ENCODE measurements around the gene EMC8.

EMC8 gene

DNA sequence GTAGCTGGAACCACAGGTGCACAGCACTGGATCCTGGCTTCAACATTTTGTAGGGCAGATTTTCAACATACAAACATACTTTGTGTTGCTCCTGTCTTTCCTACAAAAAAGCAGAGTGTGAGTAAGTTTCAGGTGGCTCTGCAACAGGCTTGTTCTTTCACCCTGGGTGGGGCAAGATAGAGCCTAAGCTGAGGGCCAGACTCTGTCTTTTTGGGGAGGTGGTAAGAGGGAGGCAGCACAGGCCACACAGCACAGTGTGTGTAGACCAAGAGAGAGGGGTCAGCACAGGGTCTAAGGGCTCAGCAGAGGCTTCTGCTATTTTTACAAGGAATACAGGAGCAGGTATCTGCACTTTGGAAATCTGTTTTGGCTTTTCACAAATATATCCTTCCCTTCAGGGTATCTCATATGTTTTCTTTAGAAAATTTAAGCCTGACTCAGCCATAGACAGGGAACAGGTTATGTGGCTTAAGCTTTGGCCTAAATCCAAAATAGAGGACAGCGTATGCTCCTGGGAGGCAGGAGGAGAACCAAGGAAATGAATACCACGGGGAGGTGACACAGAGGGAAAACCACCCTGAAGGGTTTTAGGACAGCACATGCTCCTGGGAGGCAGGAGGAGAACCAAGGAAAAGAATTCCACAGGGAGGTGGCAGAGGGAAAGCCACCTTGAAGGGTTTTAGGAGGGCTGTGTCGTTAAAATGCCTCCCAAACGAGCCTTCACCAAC, 21.6 kb downstream of the EMC8 start:
- H3K4me3 ChIP-seq (ENCODE audit: low read depth, low read length) = no peak overlapping the region
- DNase-seq (ENCODE audit: low read depth) = no peak
- TF ChIP-seq, protein P1, sequence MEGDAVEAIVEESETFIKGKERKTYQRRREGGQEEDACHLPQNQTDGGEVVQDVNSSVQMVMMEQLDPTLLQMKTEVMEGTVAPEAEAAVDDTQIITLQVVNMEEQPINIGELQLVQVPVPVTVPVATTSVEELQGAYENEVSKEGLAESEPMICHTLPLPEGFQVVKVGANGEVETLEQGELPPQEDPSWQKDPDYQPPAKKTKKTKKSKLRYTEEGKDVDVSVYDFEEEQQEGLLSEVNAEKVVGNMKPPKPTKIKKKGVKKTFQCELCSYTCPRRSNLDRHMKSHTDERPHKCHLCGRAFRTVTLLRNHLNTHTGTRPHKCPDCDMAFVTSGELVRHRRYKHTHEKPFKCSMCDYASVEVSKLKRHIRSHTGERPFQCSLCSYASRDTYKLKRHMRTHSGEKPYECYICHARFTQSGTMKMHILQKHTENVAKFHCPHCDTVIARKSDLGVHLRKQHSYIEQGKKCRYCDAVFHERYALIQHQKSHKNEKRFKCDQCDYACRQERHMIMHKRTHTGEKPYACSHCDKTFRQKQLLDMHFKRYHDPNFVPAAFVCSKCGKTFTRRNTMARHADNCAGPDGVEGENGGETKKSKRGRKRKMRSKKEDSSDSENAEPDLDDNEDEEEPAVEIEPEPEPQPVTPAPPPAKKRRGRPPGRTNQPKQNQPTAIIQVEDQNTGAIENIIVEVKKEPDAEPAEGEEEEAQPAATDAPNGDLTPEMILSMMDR (IDR thresholded peaks at IDR 0.05; ENCODE audit: insufficient read depth, low read depth, low read length, missing control alignments) = no peak

DNA sequence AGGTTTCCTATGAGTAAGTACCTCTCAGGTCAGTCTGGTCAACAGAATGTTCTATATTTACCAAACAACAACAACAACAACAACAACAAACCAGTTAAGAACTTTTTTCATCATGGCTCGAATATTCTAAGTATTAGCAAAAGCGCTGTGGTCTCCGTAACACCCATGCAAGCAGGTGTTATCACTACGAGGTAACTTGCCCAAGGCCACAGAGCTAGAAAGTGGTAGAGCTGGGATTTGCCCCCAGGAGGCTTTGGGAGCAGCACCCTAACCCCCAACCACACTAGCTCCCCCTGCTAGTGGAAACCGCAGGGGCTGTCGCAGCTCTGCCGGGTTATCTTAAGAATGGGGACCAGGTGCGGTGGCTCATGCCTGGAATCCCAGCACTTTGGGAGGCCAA, 24.5 kb downstream of the EMC8 start:
- TF ChIP-seq, protein P1 (IDR thresholded peaks at IDR 0.05; ENCODE audit: insufficient read depth, low read depth, low read length, missing control alignments) = no peak
- no peak overlapping the region for H3K4me3 ChIP-seq (ENCODE audit: low read depth, low read length)
- no peak for DNase-seq (ENCODE audit: low read depth)

DNA sequence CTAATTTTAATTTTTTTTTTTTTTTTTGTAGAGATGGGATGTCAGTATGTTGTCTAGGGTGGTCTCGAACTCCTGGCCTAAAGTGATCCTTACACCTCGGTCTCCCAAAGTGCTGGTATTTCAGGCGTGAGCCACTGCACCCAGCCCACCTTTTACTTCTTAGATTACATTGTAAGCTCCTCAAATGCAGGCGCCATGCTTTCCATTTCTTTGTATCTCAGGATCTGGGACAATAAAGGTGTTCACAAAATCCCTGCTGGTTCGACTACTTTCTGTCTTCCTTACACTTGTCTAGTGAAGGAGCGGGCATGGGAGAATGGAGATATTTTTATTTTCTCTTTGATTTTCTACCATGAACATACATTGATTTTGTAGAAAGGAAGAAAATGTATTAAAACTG, 25.2 kb downstream of the EMC8 start:
- DNase-seq (ENCODE audit: low read depth) = no peak
- TF ChIP-seq, protein P1 (IDR thresholded peaks at IDR 0.05; ENCODE audit: insufficient read depth, low read depth, low read length, missing control alignments) = no peak

DNA sequence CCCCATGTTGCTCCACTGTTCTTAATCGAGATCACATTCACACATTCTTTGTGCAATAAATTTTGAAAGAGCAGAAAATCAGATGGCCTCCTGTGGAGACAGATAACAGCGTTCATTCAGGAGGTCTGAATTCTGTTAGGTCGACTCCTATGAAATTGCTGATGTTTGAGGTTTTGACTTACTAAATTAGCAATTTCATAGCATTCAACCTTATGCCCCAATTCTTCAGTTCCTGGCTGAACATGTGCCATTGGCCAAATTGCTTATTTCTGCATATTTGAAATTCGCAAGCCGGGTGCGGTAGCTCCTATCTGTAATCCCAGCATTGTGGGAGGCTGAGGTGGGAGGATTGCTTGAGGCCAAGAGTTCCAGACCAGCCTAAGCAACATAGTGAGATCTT, 26.3 kb downstream of the EMC8 start:
- H3K4me3 ChIP-seq (ENCODE audit: low read depth, low read length) = no peak overlapping the region
- TF ChIP-seq, protein P1 (IDR thresholded peaks at IDR 0.05; ENCODE audit: insufficient read depth, low read depth, low read length, missing control alignments) = no peak
- DNase-seq (ENCODE audit: low read depth) = no peak

More for the DNA sequence above, 25.2 kb downstream of the EMC8 start:
- H3K4me3 ChIP-seq (ENCODE audit: low read depth, low read length) = no peak overlapping the region

DNA sequence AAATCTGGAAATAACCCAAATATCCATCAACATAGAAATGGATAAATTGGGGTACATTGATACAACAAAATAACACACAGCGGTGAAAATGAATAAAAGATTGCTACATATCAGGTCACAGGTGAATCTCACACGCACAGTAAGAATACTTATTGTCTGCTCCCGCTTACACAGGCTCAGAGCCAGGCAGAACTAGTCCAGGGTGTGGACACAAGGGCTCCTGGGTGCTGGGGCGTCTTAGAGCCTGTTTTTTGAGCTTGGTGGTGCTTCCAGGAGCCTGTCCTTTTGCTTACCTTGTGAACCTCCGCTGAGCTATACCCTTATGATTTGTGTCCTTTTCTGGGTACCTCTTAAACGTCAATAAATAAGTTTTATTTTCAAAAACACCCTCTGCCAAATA, 28.6 kb downstream of the EMC8 start:
- no peak overlapping the region for H3K4me3 ChIP-seq (ENCODE audit: low read depth, low read length)
- no peak for DNase-seq (ENCODE audit: low read depth)
- TF ChIP-seq, protein P1 (IDR thresholded peaks at IDR 0.05; ENCODE audit: insufficient read depth, low read depth, low read length, missing control alignments) = no peak

DNA sequence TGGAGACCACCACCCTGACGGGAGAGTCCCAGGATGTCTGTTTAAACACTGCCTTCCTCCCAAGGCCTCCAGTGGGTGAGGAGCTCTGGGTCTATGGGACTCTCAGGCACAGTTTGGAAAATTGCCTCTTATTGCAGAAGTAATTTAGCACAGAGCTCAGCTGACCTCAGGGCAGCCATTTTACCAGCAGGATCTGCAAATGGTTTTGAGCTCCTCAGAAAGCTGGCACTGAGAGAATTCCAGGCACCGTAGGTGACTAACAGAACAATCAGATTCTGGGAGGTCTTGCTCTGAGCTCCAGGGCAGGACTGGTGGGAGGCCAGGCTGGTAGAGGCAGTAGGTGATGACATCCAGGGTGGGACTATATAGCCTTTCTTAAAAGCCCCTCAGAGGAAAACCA, 31.1 kb downstream of the EMC8 start:
- no peak for DNase-seq (ENCODE audit: low read depth)
- H3K4me3 ChIP-seq (ENCODE audit: low read depth, low read length) = no peak overlapping the region
- TF ChIP-seq, protein P1 (IDR thresholded peaks at IDR 0.05; ENCODE audit: insufficient read depth, low read depth, low read length, missing control alignments) = no peak

DNA sequence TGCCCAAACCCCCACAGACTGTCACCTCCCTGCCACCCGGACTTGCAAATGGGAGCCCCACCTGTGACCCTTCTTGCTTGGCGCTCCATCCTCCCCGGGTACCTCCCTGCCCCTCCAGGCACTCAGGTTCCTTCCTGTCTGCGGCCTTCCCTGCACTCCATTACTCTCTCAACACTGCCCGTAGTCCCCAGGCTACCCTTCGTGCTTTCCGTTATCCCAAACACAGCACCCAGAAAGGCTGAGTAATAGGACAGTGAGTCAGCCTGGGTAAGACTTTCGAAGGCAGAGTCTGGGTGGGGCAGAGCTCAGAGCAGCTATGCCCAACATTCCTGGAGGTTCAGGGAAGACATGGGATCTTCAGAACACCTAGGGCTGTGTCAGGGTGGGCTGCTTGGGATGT, 31.8 kb downstream of the EMC8 start:
- no peak for DNase-seq (ENCODE audit: low read depth)
- H3K4me3 ChIP-seq (ENCODE audit: low read depth, low read length) = no peak overlapping the region
- TF ChIP-seq, protein P1 (IDR thresholded peaks at IDR 0.05; ENCODE audit: insufficient read depth, low read depth, low read length, missing control alignments) = no peak

Measured in GM12865 (cell line).